ENCODE data around the gene SLC25A3. TPM values are rescaled to one million over a fixed set of nuclear protein-coding genes. Genes with fewer than 3 reads are reported as not detected.
"Not testable (repeated sequence)": the region's sequence is repeated elsewhere in the genome, so short reads cannot be mapped to it uniquely, and the experiment has no call there.

Gene SLC25A3
- 100 to 1,000 TPM; 367 to 563 TPM for total RNA-seq

DNA sequence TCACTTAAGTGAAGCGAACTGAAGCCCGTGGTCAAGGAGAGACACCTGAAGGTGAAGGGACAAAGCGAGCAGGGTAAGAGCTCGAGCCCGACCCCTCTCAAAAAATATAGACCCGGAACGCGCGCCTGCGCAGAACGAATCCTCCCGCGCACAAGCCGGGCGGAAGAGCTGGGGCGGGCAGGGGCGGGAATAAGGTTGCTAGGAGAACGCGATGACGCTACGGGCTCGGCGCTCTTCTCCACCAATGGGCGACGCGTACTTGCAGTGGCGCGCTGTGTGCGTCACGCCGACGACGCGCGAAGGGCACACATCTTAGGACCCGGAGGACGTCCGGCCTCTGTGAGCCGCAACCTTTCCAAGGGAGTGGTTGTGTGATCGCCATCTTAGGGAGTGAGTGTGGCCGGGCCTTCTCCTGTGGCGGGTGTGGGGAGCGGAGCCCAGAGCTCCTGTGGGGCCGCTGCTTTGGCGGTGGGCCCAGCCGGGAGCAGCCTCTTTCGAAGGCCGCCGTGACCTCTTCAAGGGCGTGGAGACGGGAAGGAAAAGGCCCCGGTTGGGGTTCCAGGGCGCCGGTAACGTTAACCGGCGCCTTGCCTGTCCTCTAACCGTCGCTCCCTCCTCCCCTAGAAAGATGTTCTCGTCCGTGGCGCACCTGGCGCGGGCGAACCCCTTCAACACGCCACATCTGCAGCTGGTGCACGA lies at the start of gene SLC25A3:
Gene SLC25A3, plus strand, starts transcription at position 336 of the 699 bp plus-strand sequence. Its CDS starts 293 bp downstream, at position 629.
- peak within 1 kb of the TSS; percentile 93 for H3K4me3 Mint-ChIP-seq
- no peaks in the 10 kb centered on the region for H3K27me3 Mint-ChIP-seq
- no peaks in the 10 kb centered on the region for H3K9me3 Mint-ChIP-seq
- H3K36me3 Mint-ChIP-seq (ENCODE audit: low read depth): peaks cover 55% of the 10 kb centered on the region
- H3K4me1 Mint-ChIP-seq: peaks cover 17% of the 10 kb centered on the region
- ATAC-seq (replicated peaks): peak; percentile 99
- peak within 1 kb of the TSS; percentile 96 for H3K27ac Mint-ChIP-seq

DNA sequence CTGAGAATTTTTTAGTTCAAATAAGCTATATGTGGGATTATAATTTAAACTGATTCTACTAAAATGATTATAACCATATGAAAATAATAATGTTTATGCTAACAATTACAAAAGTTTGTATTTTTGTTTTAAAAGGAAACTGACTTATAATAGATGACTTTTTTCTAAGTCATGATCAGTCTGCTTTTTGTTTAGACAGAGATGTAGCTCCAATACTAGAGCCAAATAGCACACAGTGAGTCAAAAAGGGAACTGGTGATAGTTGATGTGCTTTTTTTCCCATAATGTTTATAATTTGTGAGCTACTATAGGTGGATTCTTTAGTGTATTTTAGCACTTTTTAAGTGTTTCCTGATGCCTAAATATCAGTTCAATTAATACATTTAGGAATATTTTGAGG lies 49.8 kb upstream of the SLC25A3 start:
- no peak for ATAC-seq (replicated peaks)
- no peak overlapping the region for H3K27ac Mint-ChIP-seq

DNA sequence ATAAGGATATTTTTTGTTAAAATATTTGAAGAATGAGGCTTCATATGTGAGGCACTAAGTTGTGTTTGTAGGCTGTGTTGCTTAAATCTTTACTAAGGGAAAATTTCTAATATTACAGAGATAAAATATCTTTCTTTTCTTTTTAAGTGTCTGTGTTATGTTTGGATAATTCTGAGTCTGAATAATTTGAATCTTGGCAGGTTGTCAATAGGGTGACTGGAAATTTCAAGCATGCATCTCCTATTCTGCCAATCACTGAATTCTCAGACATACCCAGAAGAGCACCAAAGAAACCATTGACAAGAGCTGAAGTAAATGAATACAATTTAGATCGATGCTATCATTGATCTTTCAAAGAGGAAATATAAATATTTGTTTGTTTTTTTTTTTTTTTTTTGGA lies 48.7 kb upstream of the SLC25A3 start:
- no peak overlapping the region for H3K4me3 Mint-ChIP-seq
- ATAC-seq (replicated peaks): no peak
- H3K9me3 Mint-ChIP-seq: no peaks in the 10 kb centered on the region
- H3K4me1 Mint-ChIP-seq: peaks cover 4% of the 10 kb centered on the region
- no peaks in the 10 kb centered on the region for H3K27me3 Mint-ChIP-seq
- H3K36me3 Mint-ChIP-seq (ENCODE audit: low read depth): peaks cover 100% of the 10 kb centered on the region
- no peak overlapping the region for H3K27ac Mint-ChIP-seq

More for the DNA sequence above, 49.8 kb upstream of the SLC25A3 start:
- no peak overlapping the region for H3K4me3 Mint-ChIP-seq
- peaks cover 100% of the 10 kb centered on the region for H3K36me3 Mint-ChIP-seq (ENCODE audit: low read depth)
- H3K4me1 Mint-ChIP-seq: peaks cover 4% of the 10 kb centered on the region
- H3K27me3 Mint-ChIP-seq: no peaks in the 10 kb centered on the region
- H3K9me3 Mint-ChIP-seq: no peaks in the 10 kb centered on the region

DNA sequence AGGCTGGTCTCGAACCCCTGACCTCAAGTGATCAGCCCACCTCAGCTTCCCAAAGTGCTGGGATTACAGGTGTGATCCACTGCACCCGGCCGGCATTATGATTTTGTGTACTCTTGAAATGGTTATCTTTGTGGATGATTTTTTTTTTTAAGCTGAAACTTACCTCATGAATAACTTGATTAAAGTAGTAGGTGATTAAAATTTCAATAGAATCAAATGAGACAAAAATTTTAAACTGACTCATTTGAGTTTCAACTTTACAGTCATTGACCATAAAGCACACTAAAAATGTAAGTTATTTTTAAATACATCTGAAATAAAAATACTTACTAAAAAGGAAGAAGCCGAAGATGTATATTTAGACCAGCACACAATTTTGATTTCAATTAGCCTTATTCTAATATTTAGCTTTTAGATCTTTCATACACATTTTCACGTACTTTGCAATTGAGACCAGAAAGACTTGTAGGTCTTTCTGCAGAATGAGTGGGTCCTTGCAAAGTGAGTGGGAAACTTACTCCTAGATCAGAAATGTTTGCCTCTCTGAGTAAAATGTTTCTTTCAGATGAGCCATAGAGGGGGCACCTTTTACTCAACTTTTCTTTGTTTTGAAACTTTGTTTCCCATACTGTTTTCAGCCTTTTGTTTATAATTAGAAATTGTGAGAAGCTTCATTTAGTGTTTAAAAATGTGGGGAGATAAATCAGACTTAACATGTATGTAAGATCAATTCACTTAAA lies 43.9 kb upstream of the SLC25A3 start:
- no peak overlapping the region for H3K27ac Mint-ChIP-seq
- ATAC-seq (replicated peaks): peak; percentile 43
- peaks cover 77% of the 10 kb centered on the region for H3K36me3 Mint-ChIP-seq (ENCODE audit: low read depth)
- H3K4me3 Mint-ChIP-seq: no peak overlapping the region
- H3K27me3 Mint-ChIP-seq: no peaks in the 10 kb centered on the region
- no peaks in the 10 kb centered on the region for H3K9me3 Mint-ChIP-seq
- H3K4me1 Mint-ChIP-seq: peaks cover 4% of the 10 kb centered on the region

DNA sequence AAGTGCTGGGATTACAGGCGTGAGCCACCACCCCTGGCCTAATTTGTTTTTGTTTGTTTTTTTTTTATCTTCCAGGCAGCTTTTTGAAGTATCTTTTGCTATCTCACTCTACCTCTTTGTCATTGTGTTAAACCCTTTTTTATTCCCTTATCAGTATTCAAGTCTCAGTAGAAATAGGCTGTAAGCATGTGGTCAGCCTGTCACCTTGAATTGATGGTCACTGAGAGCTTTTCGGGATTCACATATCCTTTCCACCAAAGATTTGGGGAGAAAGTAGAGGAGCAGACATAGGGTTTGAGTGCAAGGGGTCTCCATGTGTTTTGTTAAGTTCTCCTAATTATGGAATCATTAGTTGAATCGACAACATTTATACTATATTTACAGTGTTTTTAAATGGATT lies 41.7 kb upstream of the SLC25A3 start:
- Mint-ChIP-seq H3K27me3 (no peaks in the 10 kb centered on the region), H3K27ac (no peak overlapping the region), H3K4me3 (no peak overlapping the region), H3K36me3 (ENCODE audit: low read depth) (peaks cover 54% of the 10 kb centered on the region), H3K4me1 (peaks cover 4% of the 10 kb centered on the region), H3K9me3 (no peaks in the 10 kb centered on the region)
- ATAC-seq (replicated peaks): no peak

DNA sequence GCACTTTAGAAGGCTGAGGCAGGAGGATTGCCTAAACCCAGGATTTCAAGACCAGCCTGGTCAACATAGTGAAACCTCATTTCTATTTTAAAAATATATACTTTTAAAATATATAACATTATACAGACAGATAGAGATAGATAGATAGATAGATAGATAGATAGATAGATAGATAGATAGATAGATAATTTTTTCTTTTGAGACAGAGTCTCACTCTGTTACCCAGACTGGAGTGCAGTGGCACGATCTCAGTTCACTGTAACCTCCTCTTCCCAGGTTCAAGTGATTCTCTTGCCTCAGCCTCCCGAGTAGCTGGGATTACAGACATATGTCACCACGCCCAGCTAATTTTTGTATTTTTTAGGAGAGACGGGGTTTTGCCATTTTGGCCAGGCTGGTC lies 35.4 kb upstream of the SLC25A3 start:
- not testable (repeated sequence) for H3K4me3 Mint-ChIP-seq; H3K27me3 Mint-ChIP-seq; H3K36me3 Mint-ChIP-seq (ENCODE audit: low read depth); ATAC-seq (replicated peaks); H3K27ac Mint-ChIP-seq; H3K4me1 Mint-ChIP-seq; H3K9me3 Mint-ChIP-seq

DNA sequence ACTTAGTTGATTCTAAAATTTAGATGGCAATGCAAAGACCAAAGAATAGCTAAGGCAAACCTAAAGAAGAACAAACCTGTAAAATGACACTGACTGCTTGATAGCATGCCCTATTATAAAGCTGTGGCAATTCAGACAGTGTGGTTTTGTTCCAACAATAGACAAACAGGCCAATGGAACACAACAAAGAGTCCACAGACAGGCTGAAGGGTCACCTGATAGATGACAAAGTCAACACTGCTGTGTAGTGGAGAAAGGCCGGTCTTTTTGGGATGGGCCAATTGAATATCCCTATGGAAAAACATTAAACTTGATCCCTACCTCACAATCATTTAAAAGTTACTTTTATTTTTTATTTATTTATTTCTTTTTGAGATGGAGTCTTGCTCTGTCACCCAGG lies 33.8 kb upstream of the SLC25A3 start:
- Mint-ChIP-seq H3K27me3 (no peaks in the 10 kb centered on the region), H3K36me3 (ENCODE audit: low read depth) (no peaks in the 10 kb centered on the region), H3K4me3 (no peak overlapping the region)

DNA sequence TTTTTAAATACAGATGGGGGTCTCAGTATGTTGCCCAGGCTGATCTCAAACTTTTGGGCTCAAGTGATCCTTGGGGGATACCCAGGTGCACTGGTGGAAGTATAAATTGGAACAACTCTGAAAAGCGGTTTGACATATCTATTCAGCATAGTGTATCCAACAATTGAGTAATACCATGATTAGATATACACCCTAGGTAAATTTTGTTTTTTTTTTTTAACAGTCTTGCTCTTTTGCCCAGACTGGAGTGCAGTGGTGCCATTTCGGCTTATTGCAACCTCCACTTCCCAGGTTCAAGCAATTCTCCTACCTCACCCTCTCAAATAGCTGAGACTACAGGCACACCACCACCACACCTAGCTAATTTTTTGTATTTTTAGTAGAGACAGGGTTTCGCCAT lies 31.6 kb upstream of the SLC25A3 start:
- H3K4me1 Mint-ChIP-seq: no peaks in the 10 kb centered on the region
- H3K27ac Mint-ChIP-seq: no peak overlapping the region
- no peaks in the 10 kb centered on the region for H3K9me3 Mint-ChIP-seq
- no peak for ATAC-seq (replicated peaks)
- no peak overlapping the region for H3K4me3 Mint-ChIP-seq
- H3K27me3 Mint-ChIP-seq: no peaks in the 10 kb centered on the region
- H3K36me3 Mint-ChIP-seq (ENCODE audit: low read depth): no peaks in the 10 kb centered on the region

More for the DNA sequence above, 33.8 kb upstream of the SLC25A3 start:
- no peaks in the 10 kb centered on the region for H3K9me3 Mint-ChIP-seq
- no peak for ATAC-seq (replicated peaks)
- H3K27ac Mint-ChIP-seq: no peak overlapping the region
- no peaks in the 10 kb centered on the region for H3K4me1 Mint-ChIP-seq

DNA sequence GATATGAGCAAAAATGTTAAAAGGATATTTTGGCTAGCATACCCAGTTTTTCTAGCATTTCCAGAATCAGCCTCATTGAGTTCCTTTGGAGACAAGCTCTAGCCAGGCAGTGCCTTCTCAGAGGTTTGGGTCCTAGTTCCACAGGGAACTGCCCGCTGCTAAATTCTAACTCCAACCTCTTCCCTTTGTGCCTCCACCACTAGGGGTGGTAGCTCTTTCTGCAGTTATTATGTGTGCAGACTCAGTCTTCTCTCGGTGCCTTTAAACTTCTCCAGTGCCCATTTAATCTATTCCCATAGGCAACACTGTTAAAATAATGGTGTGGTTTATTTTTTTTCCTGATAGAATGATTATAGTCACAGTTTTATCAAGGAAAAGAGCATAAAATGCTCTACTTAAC lies 21.5 kb upstream of the SLC25A3 start:
- H3K4me1 Mint-ChIP-seq: no peaks in the 10 kb centered on the region
- no peaks in the 10 kb centered on the region for H3K27me3 Mint-ChIP-seq
- H3K9me3 Mint-ChIP-seq: no peaks in the 10 kb centered on the region
- H3K36me3 Mint-ChIP-seq (ENCODE audit: low read depth): no peaks in the 10 kb centered on the region
- no peak for ATAC-seq (replicated peaks)
- H3K4me3 Mint-ChIP-seq: no peak overlapping the region
- no peak overlapping the region for H3K27ac Mint-ChIP-seq

DNA sequence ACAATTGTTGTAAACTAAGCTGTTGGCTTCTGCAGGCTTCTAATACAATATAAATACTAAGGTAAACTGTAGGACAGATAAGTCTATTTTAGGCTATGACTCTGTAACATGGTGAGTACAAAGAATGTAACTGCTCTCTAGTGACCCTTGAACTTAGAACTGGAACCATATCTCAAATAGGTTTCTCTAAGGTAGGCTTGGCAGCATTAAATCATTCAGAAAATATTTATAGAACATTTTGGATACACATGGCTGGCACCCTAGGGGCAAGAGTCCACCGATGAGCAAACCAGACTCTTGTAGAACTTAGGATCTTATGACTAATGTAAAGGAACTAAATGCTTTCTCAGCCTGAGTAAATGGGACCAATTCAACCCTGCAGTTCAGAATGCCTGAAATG lies 19.4 kb upstream of the SLC25A3 start:
- Mint-ChIP-seq H3K27ac (no peak overlapping the region), H3K36me3 (ENCODE audit: low read depth) (no peaks in the 10 kb centered on the region), H3K27me3 (no peaks in the 10 kb centered on the region), H3K4me1 (no peaks in the 10 kb centered on the region), H3K4me3 (no peak overlapping the region), H3K9me3 (no peaks in the 10 kb centered on the region)
- no peak for ATAC-seq (replicated peaks)

DNA sequence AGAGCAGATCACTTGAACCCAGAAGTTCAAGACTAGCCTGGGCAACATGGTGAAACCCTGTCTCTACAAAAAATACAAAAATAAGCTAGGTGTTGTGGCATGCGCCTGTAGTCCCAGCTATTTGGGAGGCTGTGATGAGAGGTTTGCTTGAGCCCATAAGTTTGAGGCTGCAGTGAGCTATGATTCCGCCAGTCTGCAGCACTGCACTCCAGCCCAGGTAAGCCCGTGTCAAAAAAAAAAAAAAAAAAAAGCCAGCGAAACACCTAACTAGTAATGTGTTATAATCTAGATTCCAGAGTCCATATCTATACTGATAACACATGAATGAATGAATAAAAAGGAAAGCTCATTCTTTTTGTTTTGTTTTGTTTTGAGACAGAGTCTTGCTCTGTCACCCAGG lies 18.5 kb upstream of the SLC25A3 start:
- no peak overlapping the region for H3K27ac Mint-ChIP-seq
- H3K9me3 Mint-ChIP-seq: no peaks in the 10 kb centered on the region
- H3K36me3 Mint-ChIP-seq (ENCODE audit: low read depth): no peaks in the 10 kb centered on the region
- H3K4me3 Mint-ChIP-seq: no peak overlapping the region
- H3K27me3 Mint-ChIP-seq: peaks cover 4% of the 10 kb centered on the region
- H3K4me1 Mint-ChIP-seq: peaks cover 4% of the 10 kb centered on the region
- ATAC-seq (replicated peaks): no peak

DNA sequence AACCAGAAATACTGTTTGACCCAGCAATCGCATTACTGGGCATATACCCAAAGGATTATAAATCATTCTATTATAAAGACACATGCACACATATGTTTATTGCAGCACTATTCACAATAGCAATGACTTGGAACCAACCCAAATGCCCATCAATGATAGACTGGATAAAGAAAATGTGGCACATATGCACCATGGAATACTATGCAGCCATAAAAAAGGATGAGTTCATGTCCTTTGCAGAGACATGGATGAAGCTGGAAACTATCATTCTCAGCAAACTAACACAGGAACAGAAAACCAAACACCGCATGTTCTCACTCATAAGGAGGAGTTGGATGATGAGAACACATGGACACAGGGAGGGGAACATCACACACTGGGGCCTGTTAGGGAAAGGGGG lies 16.7 kb upstream of the SLC25A3 start:
- H3K4me3 Mint-ChIP-seq; H3K4me1 Mint-ChIP-seq; H3K27ac Mint-ChIP-seq; H3K36me3 Mint-ChIP-seq (ENCODE audit: low read depth); H3K27me3 Mint-ChIP-seq; ATAC-seq (replicated peaks); H3K9me3 Mint-ChIP-seq: not testable (repeated sequence)

DNA sequence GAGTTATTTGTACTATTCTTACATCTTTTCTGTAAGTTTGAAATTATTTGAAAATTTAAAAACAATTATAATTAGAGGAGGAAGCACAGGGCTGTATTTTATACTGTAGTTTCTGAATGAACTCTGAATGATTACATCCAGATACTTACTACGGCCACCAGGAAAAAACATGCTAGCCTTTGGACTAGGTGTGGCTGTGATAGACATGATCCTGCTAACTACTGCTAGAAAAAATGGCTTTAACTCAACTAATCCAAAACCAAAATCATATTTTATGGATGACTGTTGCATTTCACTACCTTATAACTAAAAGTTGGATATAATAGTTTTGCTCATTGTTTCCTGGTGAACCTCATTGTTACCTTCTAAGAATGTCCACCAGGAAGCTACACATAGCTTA lies 15.1 kb upstream of the SLC25A3 start:
- Mint-ChIP-seq H3K27ac (no peak overlapping the region), H3K27me3 (peaks cover 4% of the 10 kb centered on the region), H3K36me3 (ENCODE audit: low read depth) (no peaks in the 10 kb centered on the region), H3K4me1 (peaks cover 5% of the 10 kb centered on the region), H3K9me3 (no peaks in the 10 kb centered on the region), H3K4me3 (no peak overlapping the region)
- ATAC-seq (replicated peaks): no peak

DNA sequence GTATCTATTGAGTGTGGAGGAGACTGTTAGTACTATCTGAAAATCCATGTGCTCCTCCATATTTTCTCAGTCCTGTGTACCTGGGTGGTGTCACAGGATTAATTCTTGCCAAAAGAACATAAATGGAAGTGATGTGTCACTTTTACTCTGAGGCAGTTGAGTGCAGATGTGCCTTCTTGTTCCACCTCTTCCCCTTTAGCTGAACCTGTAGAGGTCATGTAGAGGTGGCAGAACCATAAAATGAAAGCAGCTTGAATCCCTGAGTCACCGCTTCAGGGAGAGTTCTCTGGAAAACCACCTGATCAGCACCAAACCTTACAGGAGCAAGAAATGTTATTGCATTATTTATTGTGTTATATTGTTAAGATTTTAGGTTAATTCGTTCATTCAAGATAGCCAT lies 14.7 kb upstream of the SLC25A3 start:
- Mint-ChIP-seq H3K9me3 (no peaks in the 10 kb centered on the region), H3K4me1 (peaks cover 5% of the 10 kb centered on the region), H3K36me3 (ENCODE audit: low read depth) (no peaks in the 10 kb centered on the region), H3K27ac (no peak overlapping the region), H3K27me3 (peaks cover 4% of the 10 kb centered on the region), H3K4me3 (no peak overlapping the region)
- ATAC-seq (replicated peaks): no peak

DNA sequence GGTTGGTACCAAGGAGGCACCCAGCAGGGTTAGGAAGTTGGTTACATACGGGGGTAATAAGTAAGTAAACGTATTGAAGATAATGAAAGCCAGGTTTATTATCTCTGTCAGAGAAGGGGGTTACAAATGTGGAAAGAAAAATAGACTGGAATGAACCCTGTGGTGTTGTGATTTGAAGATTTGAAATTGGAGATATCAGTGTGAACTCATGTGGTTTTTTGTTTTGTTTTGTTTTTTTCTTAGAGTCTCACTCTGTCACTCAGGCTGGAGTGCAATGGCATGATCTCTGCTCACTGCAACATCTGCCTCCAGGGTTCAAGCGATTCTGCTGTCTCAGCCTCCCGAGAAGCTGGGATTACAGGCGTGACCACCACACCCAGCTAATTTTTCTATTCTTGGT lies 14.1 kb upstream of the SLC25A3 start:
- Mint-ChIP-seq H3K36me3 (ENCODE audit: low read depth) (no peaks in the 10 kb centered on the region), H3K4me3 (no peak overlapping the region), H3K27me3 (peaks cover 4% of the 10 kb centered on the region), H3K9me3 (no peaks in the 10 kb centered on the region), H3K4me1 (peaks cover 5% of the 10 kb centered on the region), H3K27ac (no peak overlapping the region)
- no peak for ATAC-seq (replicated peaks)

Data from activated T-helper 17 cell treated with anti-CD3 and anti-CD28 coated beads, Interleukin-2, amount 50 U/mL, for 72 hours (primary cell).